IPS-18c (cell line): ENCODE results near the gene NSD1.

Experiments used
- H3K4me3 ChIP-seq: 2 replicates; pipeline ENCODE4 v1.7.0; 2013; ENCODE audit warnings: low read depth, mild to moderate bottlenecking, low read length, moderate library complexity; ENCODE audit not compliant: insufficient read depth
- H3K9me3 ChIP-seq: one replicate; pipeline ENCODE4 v1.6.1; 2013; ENCODE audit warnings: mild to moderate bottlenecking, low read length, moderate library complexity; ENCODE audit not compliant: control insufficient read depth, insufficient read depth

Gene NSD1

GRCh38 chr5:177315411-177315810 is 181.8 kb downstream of the NSD1 start:
- no peak overlapping the region for H3K4me3 ChIP-seq
- H3K9me3 ChIP-seq, result no peaks in the 10 kb centered on the region

DNA sequence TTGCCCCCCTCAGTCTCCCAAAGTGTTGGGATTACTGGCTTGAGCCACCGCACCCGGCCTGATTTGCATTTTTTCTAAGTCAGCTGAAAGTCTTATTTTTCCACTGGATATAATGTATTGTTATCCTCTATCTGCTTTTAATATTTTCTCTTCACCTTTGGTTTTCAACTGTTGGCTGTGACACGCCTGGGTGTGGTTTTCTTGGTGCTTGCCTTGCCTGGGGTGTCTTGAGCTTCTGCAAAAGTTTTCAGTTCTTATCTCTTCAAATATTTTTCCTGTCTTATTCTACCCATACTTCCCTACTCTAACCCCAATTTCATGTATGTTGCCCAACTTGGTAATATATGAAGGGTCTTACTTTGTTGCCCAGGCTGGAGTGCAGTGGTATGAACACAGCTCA is 182.4 kb downstream of the NSD1 start:
- H3K4me3 ChIP-seq, result no peak overlapping the region
- H3K9me3 ChIP-seq, result no peaks in the 10 kb centered on the region

GRCh38 chr5:177317959-177318377 is 184.4 kb downstream of the NSD1 start:
- no peak overlapping the region for H3K4me3 ChIP-seq
- H3K9me3 ChIP-seq, result no peaks in the 10 kb centered on the region

DNA sequence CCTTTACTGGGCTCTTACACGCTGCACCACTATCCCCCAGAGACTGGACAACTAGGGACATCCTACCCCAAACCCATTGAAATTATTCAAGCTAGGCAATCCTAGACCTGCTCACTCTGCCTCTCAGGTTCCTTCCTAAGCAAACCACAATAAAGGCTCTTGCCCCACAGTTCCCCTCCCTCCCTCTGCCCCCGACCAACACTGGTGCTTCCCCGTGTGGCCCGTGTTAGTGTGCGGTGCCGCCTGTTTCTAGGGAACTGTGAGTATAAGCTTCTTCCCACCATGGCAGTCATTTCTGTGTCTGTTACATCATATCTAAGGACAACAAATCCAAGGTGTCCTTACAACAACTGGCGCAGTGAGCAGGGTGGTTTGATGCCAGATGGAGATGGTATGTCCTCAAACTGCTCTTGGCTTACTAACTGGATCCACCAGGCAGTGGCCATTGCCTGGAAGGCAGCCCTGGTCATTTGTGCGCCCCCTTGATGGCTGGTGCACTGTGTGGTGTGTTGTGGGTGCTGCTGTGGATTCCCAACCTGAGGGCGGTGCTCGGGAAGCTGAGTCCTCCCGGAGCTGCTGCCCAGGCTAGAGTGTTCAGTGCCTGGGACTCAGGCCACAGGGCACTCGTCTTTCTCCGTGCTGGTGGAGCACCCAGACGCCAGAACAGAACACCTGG is 186.5 kb downstream of the NSD1 start:
- no peaks in the 10 kb centered on the region for H3K9me3 ChIP-seq
- H3K4me3 ChIP-seq, result no peak overlapping the region

GRCh38 chr5:177320879-177321278 is 187.3 kb downstream of the NSD1 start:
- Histone ChIP-seq H3K9me3 (no peaks in the 10 kb centered on the region), H3K4me3 (no peak overlapping the region)

GRCh38 chr5:177325868-177326381 is 192.4 kb downstream of the NSD1 start:
- H3K4me3 ChIP-seq, result no peak overlapping the region

DNA sequence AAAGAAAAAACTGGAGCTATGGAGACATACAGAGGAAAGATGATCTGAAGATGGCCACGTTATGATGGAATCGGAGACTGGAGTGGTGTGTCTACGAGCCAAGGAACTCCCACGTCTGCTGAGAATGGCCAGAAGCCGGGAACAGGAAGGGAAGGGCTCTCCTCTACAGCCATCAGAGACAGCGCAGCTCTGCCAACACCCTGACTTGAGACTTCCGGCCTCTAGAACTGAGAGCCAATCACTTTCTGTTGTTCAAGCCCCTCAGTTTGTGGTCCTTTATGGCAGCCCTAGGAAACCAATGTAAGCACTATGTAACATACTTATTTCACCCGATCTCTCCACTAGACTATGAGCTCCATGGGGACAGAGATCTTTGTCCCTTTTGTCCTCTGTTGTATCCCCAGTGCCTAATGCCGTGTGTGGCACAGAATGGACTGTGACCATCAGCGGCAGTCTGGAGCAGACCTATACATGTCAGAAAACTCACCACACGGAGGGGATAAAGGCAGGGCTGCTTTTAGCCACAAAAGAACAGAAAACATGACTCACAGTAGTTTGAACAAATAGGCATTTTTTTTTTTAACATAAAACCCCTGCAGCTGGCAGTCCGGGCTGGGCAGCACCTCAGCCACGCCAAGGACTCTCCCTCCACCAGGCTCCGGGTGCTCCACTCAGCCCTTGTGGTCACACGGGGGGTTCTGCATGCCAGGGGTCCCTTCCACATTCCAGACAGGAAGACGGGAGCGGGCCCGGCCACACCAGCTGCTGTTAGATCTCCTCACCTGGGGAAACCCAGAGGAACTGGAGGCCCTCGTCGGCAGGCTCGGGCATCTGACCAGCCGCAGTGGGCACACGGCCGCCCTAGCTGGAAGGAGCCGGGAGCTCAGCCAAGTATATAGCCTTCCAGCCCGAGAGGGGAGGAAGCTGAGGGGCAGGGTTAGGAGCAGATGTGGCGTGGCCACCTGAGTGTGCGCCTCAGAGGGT is 194.3 kb downstream of the NSD1 start:
- Histone ChIP-seq H3K4me3 (no peak overlapping the region), H3K9me3 (no peaks in the 10 kb centered on the region)

More at GRCh38 chr5:177325868-177326381, 192.4 kb downstream of the NSD1 start:
- H3K9me3 ChIP-seq, result no peaks in the 10 kb centered on the region

DNA sequence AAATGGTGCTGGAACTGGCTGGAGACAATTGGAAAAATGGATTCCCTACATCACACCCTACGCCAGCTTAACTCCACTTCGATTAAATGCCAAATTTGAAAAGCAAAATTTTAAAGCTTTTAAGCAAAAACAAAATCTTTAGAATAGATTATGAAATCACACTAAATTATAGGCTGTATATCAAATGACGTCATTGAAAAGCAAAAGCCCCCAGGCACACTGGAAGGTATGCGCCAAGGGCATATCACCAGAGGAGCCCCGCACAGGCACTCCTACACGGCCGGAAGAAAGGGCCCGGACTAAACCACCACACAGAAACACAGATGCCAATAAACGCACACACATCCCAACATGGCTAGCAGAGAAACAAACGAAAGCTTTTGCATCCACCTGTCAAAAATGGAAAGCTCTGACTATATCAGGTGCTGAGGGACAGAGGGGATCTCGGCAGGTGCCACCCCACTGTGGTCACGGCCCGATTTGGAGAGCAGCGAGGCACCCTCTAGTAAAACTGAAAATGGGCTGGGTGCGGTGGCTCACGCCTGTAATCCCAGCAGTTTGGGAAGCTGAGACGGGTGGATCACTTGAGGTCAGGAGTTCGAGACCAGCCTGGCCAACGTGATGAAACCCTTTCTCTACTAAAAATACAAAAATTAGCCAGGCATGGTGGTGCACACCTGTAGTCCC is 195.1 kb downstream of the NSD1 start:
- Histone ChIP-seq H3K4me3 (no peak overlapping the region), H3K9me3 (no peaks in the 10 kb centered on the region)

DNA sequence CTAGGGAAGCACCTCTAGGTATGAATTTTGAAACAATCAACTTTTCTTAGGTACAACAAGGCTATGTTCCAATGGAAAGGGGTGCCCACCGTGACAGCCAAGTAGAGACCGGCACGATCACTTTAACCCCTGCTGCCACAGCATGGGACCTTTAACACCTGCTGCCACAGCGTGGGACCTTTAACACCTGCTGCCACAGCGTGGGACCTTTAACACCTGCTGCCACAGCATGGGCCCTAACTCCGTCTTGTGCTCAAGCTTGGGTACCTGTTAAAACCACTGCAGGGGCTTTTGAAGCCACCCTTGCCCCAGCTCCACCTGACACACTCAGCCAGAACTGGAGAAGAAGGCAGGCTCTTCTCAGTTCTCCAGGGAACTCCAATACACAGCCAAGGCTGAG is 196.3 kb downstream of the NSD1 start:
- H3K9me3 ChIP-seq, result no peaks in the 10 kb centered on the region

DNA sequence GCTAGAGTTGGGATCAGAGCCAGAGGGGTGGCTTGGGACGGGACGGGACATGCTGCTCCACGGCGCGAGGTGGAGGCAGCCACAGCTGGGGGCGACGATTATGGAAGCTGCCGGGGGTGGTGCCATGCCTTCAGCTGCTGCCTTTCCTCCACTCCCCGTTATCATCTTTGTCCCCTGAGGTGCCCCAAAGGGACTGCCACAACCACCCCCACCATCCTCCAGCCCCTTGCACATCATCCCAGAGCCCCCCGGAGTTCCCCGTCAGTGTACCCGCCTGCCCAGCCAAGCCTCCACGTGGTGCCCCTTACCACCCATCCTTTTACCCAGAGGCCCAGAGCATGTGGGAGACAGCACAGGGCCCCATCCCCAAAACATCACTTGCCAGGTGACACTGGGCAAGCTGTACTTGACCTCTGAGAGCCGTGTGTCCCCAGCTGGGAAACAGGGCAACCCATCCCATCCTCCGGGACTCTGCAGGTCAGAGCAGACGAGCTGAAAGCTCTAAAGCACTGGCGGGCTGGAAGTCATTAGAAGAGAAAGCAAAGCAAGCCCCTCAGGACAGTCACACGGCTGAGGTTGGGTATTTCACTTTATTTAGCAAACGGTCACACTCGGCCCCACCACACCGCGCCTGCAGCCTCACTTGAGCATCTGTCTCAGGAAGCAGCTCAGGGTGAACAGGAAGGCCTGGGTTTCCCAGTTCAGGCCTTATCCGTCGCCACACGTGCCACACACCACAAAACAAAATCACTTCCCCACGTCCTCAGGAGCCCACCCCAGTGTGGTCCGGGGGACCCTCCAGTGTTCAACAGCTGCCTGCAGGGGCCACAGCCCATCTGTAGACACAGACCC is 197.6 kb downstream of the NSD1 start:
- Histone ChIP-seq H3K9me3 (no peaks in the 10 kb centered on the region), H3K4me3 (no peak overlapping the region)

More for the DNA sequence above, 196.3 kb downstream of the NSD1 start:
- H3K4me3 ChIP-seq, result no peak overlapping the region

DNA sequence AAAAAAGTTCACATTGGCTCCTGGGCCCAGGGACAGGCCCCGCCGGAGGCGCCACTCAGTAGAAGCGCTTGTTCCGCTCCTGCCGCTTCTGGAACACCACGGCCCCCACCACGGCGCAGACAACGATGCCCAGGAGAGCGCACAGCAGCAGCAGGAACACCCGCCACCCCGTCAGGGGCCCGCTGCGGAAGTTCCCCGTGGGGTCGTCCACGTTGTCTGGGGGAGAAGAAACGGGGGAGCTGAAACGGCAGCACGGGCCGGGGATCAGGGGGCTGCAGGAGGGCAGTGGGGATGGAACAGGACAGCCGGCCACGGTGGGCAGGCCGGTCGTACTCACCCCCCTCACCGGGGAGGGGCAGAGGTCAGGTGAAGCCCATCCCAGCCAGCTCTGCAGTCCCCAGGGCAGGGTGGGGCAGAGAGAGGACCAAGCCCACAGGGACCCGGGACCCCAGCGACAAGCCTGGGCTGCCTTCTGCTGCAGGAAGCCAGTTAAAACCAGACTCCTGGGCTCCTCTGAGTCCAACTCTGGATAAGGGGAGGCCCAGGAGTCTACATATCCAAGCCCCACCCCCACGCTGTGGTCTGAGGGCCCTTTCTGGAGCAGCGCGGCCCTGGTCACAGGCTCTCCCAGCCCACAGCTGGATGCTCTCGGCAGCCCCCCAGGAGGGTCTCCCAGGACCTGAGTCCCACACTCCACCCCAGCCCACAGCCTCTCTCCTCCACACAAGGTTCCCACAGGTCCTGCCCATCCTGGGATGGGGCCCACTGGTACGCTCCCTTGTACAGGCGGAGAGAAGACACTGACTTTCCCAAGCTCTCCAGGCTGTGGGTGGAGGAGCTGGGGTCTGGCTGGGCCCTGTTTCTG is 198.7 kb downstream of the NSD1 start:
- H3K4me3 ChIP-seq, result no peak overlapping the region
- H3K9me3 ChIP-seq, result no peaks in the 10 kb centered on the region

DNA sequence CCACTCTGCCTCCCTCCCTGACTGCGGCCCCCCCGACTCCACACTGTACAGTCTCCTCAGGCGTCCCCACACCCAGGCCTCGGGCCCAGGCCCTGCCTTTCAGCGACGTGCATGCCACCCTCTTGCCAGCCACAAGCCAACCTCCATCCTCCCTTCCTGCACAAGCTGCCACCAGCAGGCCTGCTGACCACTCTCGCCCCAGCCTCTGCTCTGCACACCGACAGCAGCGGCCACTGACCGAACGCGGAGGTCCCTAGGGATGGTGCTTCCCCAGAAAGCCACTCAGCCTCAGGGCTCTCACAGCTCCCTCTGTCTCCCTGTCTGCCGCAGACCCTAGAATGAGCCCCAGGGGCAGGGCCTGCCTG is 199.3 kb downstream of the NSD1 start:
- H3K9me3 ChIP-seq, result no peaks in the 10 kb centered on the region
- no peak overlapping the region for H3K4me3 ChIP-seq

- no peaks in the 10 kb centered on the region for H3K9me3 ChIP-seq
- H3K4me3 ChIP-seq, result no peak overlapping the region
Measured at GRCh38 chr5:177333420-177334154, 200.0 kb downstream of the NSD1 start.

DNA sequence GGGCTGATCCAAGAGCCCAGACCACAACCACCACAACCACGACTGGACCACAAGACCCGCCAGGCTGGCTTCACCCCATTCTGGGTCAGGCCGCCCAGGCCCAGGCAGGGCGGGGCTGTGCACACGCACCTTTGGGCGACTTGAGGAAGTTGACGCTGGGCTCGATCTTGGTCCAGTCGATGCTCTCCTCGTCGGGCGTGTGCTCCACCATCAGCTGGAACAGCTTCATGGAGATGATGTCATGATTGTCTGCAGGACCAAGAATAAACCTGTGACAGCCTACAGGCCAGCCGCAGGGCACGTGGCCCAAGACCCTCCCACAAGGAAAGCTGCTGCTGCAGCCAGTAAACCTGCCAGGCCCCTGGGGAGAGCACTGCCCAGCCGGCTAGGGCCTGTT is 200.6 kb downstream of the NSD1 start:
- Histone ChIP-seq H3K4me3 (no peak overlapping the region), H3K9me3 (no peaks in the 10 kb centered on the region)
